K562 (cell line): ENCODE data around the gene TIMM10. TPM values are rescaled to one million over a fixed set of nuclear protein-coding genes. Genes with fewer than 3 reads are reported as not detected.

ENCODE experiments used
- MTA1 ChIP-seq: fragments of 450-650 bp; IDR thresholded peaks from 2 replicates; pipeline ENCODE4 v1.6.1; 2017; ENCODE audit warnings: borderline replicate concordance
- TAF15 ChIP-seq: fragments of 200-400 bp; formaldehyde crosslinking; IDR thresholded peaks from 2 replicates; pipeline ENCODE4 v1.6.1; 2017; ENCODE audit warnings: mild to moderate bottlenecking, low read depth, low read length, moderate library complexity
- THAP12 ChIP-seq: fragments of 250-450 bp; sonication (Bioruptor Pico); IDR thresholded peaks from 2 replicates; pipeline ENCODE4 v1.9.0; 2021; ENCODE audit warnings: mild to moderate bottlenecking, inconsistent platforms
- ZBTB40 ChIP-seq, 2 experiments: fragments of 450-650 bp in 1 of 2; sonication (generic) in 1 of 2; formaldehyde crosslinking in 1 of 2; IDR thresholded peaks; 2 replicates each; pipeline versions ENCODE4 v1.7.1 to v1.9.0; 2016 to 2022; ENCODE audit warnings: inconsistent platforms in 1 of 2, mild to moderate bottlenecking in 1 of 2, missing genetic modification reagents in 1 of 2
- ZNF740 ChIP-seq, 3 experiments: fragments of 200-800 bp in 1 of 3; sonication (Bioruptor generic) in 1 of 3; sonication (generic) in 1 of 3; formaldehyde crosslinking in 1 of 3; IDR thresholded peaks; 2 replicates each; pipeline versions ENCODE4 v1.6.1 to v1.8.0; 2016 to 2022; ENCODE audit warnings: mild to moderate bottlenecking in 2 of 3, missing compliant biosample characterization in 2 of 3, missing genetic modification characterization in 2 of 3, missing genetic modification reagents in 1 of 3
- polyA plus RNA-seq, 8 experiments: library from polyadenylated mRNA; depleted of rRNA in 4 of 8; stranded (reverse) in 5 of 8; unstranded in 3 of 8; fragments of >200 nt; fragmentation: Nextera tagmentation in 2 of 8; fragmentation: Illumina TruSeq in 1 of 8; extraction: Ambion mirVana in 2 of 8; extraction: Trizol in 1 of 8; gene quantifications; 2 replicates each; pipeline versions ENCODE4 v1.2.1 to v1.2.3, GENCODE V29; 2011 to 2014; ENCODE audit warnings: inconsistent platforms in 1 of 8, missing spikeins in 1 of 8
- total RNA-seq, 7 experiments: library from RNA; depleted of rRNA in 6 of 7; stranded (reverse); fragments of >200 nt in 6 of 7; fragmentation: Illumina TruSeq in 2 of 7; extraction: Trizol in 2 of 7; gene quantifications; 2 replicates each; pipeline versions ENCODE4 v1.2.1 to v1.2.3, GENCODE V29; 2011 to 2021; ENCODE audit warnings: low replicate concordance in 1 of 7

The TIMM10 gene
- total and polyA plus RNA-seq, 9 of the 15 experiments (the other 6 are each of a cell fraction or from before 2014, with no cell fraction given): 109 to 553 (median 172) TPM

- TF ChIP-seq ZBTB40 (IDR thresholded peaks at IDR 0.05): no peak
- TF ChIP-seq ZBTB40 (CRISPR knock-in tag; IDR thresholded peaks at IDR 0.05): no peak
- TF ChIP-seq TAF15: no peak
- no peak for TF ChIP-seq ZNF740 (CRISPR knock-in tag; IDR thresholded peaks at IDR 0.05)
- no peak for TF ChIP-seq ZNF740 (tag; IDR thresholded peaks at IDR 0.05)
- TF ChIP-seq THAP12: no peak
- no peak for TF ChIP-seq MTA1
- TF ChIP-seq, all 486 proteins: peak for 0
Observed at GRCh38 chr11:57498540-57498939, 32.0 kb downstream of the TIMM10 start (continued).
